OCI-LY3 (cell line): ENCODE results near the gene ABCB4.

ENCODE experiments used
- CTCF ChIP-seq: fragments of 200-600, 300-600 bp; sonication (generic); IDR thresholded peaks from 2 replicates; pipeline ENCODE4 v1.5.1; 2014; ENCODE audit warnings: antibody characterized with exemption, low read length, low read depth
- EZH2phosphoT487 ChIP-seq: fragments of 200-600 bp; shearing (Covaris generic); IDR thresholded peaks from 2 replicates; pipeline ENCODE4 v1.6.1; 2018; ENCODE audit warnings: antibody characterized with exemption, mixed run types, low read depth

- no peak for TF ChIP-seq EZH2phosphoT487
- TF ChIP-seq CTCF = no peak
These were observed 77.0 kb downstream of the ABCB4 start for GRCh38 chr7:87398446-87398845.
